SK-N-SH treated with all-trans-retinoic acid at 6 μM for 48 hours (cell line): ENCODE results near the gene RGS21.

Experiments
- ATAC-seq: fragments of 200-7000 bp; cut with Tn5 transposase; 3 replicates; pipeline ENCODE4 v1.9.1; 2020; ENCODE audit warnings: mild to moderate bottlenecking, moderate library complexity
- BACH2 ChIP-seq: fragments of 250-450 bp; sonication (Bioruptor Pico); IDR thresholded peaks from 2 replicates; pipeline ENCODE4 v1.9.0; 2021; ENCODE audit warnings: mild to moderate bottlenecking, borderline replicate concordance
- CSDC2 ChIP-seq: fragments of 250-450 bp; sonication (Bioruptor Pico); IDR thresholded peaks from 2 replicates; pipeline ENCODE4 v1.5.0; 2020; ENCODE audit warnings: mild to moderate bottlenecking, moderate library complexity
- ESRRG ChIP-seq: fragments of 250-450 bp; sonication (Bioruptor Pico); IDR thresholded peaks from 2 replicates; pipeline ENCODE4 v1.6.1; 2021; ENCODE audit warnings: mild to moderate bottlenecking
- GLIS3 ChIP-seq: fragments of 250-450 bp; sonication (Bioruptor Pico); IDR thresholded peaks from 2 replicates; pipeline ENCODE4 v1.5.0; 2020; ENCODE audit warnings: mild to moderate bottlenecking, moderate library complexity
- ISL1 ChIP-seq: fragments of 250-450 bp; sonication (Bioruptor Pico); IDR thresholded peaks from 2 replicates; pipeline ENCODE4 v2.1.2; 2022; ENCODE audit warnings: mild to moderate bottlenecking, moderate library complexity
- OSR1 ChIP-seq: fragments of 250-450 bp; sonication (Bioruptor Pico); IDR thresholded peaks from 2 replicates; pipeline ENCODE4 v1.8.0; 2022; ENCODE audit warnings: moderate library complexity, mild to moderate bottlenecking, inconsistent platforms
- PPARA ChIP-seq: fragments of 250-450 bp; sonication (Bioruptor Pico); IDR thresholded peaks from 2 replicates; pipeline ENCODE4 v1.5.0; 2020; ENCODE audit warnings: mild to moderate bottlenecking, borderline replicate concordance
- RARB ChIP-seq: fragments of 250-450 bp; sonication (Bioruptor Pico); IDR thresholded peaks from 2 replicates; pipeline ENCODE4 v1.8.0; 2021; ENCODE audit warnings: mild to moderate bottlenecking, moderate library complexity
- SNAI2 ChIP-seq: fragments of 250-450 bp; sonication (Bioruptor Pico); IDR thresholded peaks from 2 replicates; pipeline ENCODE4 v1.5.0; 2020; ENCODE audit warnings: mild to moderate bottlenecking, moderate library complexity
- TCF4 ChIP-seq: fragments of 250-450 bp; sonication (Bioruptor Pico); IDR thresholded peaks from 2 replicates; pipeline ENCODE4 v1.8.0; 2021; ENCODE audit warnings: mild to moderate bottlenecking, moderate library complexity, borderline replicate concordance
- TOX ChIP-seq: fragments of 250-450 bp; sonication (Bioruptor Pico); IDR thresholded peaks from 2 replicates; pipeline ENCODE4 v1.8.0; 2021; ENCODE audit warnings: mild to moderate bottlenecking, moderate library complexity, borderline replicate concordance
- ZC3H10 ChIP-seq: fragments of 250-450 bp; sonication (Bioruptor Pico); IDR thresholded peaks from 2 replicates; pipeline ENCODE4 v1.5.1; 2021; ENCODE audit warnings: mild to moderate bottlenecking, moderate library complexity
- ZFP3 ChIP-seq: fragments of 250-450 bp; sonication (Bioruptor Pico); IDR thresholded peaks from 2 replicates; pipeline ENCODE4 v1.5.0; 2020; ENCODE audit warnings: mild to moderate bottlenecking, moderate library complexity
- ZFP30 ChIP-seq: fragments of 450-650 bp; formaldehyde crosslinking; IDR thresholded peaks from 2 replicates; pipeline ENCODE4 v1.5.0; 2022; ENCODE audit warnings: mild to moderate bottlenecking, moderate library complexity
- ZNF70 ChIP-seq: fragments of 450-650 bp; formaldehyde crosslinking; IDR thresholded peaks from 2 replicates; pipeline ENCODE4 v1.5.0; 2020; ENCODE audit warnings: mild to moderate bottlenecking, moderate library complexity
- ZNF8 ChIP-seq: fragments of 450-650 bp; formaldehyde crosslinking; IDR thresholded peaks from 2 replicates; pipeline ENCODE4 v1.5.0; 2020; ENCODE audit warnings: mild to moderate bottlenecking, moderate library complexity
- TF ChIP-seq, protein P1 (sequence below): fragments of 250-450 bp; sonication (Bioruptor Pico); IDR thresholded peaks from 2 replicates; pipeline ENCODE4 v1.8.0; 2021; ENCODE audit warnings: low read depth, mild to moderate bottlenecking, moderate library complexity, borderline replicate concordance
- TF ChIP-seq, protein P2 (sequence below): fragments of 250-450 bp; sonication (Bioruptor Pico); IDR thresholded peaks from 2 replicates; pipeline ENCODE4 v1.5.0; 2020; ENCODE audit warnings: mild to moderate bottlenecking, moderate library complexity
- TF ChIP-seq, protein P3 (sequence below): fragments of 250-450 bp; sonication (Bioruptor Pico); IDR thresholded peaks from 2 replicates; pipeline ENCODE4 v1.5.1; 2020; ENCODE audit warnings: low read depth, mild to moderate bottlenecking, moderate library complexity
- TF ChIP-seq, protein P4 (sequence below): fragments of 250-450 bp; sonication (Bioruptor Pico); IDR thresholded peaks from 2 replicates; pipeline ENCODE4 v1.8.0; 2020; ENCODE audit warnings: mild to moderate bottlenecking, moderate library complexity, borderline replicate concordance

The RGS21 gene

DNA sequence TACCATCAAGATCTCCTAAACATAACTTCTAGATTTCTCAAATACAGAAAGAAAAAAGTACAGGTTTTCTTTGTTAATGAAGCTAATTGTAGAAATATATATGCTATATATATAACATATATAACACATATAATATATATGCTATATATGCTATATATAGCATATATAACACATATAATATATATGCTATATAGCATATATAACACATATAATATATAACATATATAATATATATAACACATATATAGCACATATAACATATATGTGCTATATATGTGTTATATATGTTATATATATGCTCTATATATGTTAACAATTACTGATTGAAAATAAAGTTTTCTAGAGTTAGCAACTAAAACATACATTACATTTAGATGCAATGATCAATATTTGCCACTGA, 34.8 kb downstream of the RGS21 start:
- no peak for TF ChIP-seq BACH2
- TF ChIP-seq ISL1 (CRISPR knock-in tag): no peak
- TF ChIP-seq CSDC2 (CRISPR knock-in tag): no peak
- TF ChIP-seq, all 23 proteins: peak for 0
- no peak for ATAC-seq

DNA sequence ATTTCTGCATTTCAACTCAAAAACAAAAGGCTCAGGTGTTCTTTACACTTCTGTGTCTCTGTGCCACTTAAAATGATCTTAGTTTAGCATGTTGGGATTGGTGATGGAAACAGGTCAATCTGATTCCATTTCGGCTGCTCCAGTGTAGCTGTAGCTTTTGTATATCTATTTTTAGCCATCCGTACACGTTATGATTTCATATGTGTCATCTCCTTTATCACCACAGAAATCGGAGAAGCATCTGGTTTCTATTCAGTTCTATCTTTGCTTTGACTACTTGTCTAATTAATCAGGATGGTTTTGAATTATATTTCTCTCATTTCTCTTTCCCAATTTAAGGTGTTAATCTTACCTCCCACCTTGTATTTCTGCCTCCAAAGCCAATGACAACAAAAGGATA, 41.1 kb downstream of the RGS21 start:
- ATAC-seq: no peak
- TF ChIP-seq, protein P1, sequence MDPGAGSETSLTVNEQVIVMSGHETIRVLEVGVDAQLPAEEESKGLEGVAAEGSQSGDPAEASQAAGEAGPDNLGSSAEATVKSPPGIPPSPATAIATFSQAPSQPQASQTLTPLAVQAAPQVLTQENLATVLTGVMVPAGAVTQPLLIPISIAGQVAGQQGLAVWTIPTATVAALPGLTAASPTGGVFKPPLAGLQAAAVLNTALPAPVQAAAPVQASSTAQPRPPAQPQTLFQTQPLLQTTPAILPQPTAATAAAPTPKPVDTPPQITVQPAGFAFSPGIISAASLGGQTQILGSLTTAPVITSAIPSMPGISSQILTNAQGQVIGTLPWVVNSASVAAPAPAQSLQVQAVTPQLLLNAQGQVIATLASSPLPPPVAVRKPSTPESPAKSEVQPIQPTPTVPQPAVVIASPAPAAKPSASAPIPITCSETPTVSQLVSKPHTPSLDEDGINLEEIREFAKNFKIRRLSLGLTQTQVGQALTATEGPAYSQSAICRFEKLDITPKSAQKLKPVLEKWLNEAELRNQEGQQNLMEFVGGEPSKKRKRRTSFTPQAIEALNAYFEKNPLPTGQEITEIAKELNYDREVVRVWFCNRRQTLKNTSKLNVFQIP (CRISPR knock-in tag): no peak
- TF ChIP-seq ZNF70 (CRISPR knock-in tag) (no peak), TOX (no peak), ESRRG (CRISPR knock-in tag) (no peak), ZFP30 (CRISPR knock-in tag) (no peak)

DNA sequence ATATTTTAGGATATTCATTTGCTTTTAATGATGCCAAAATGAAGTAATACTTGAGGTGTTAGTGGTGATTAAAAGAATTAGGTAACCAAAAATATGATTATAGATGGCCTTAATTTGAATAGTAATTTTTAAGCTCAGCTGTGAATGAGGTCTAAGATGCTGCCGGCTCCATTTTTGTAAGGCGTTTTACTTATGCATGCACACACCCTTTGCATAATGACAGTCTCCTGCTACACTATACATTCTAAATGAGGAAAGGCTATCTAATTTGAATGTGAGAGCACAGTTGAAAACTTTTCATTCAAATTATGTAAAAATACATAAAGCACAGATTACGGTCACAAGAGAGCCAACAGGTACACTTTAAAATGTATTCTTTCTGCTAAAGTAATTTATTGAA, 41.6 kb downstream of the RGS21 start:
- TF ChIP-seq CSDC2 (CRISPR knock-in tag) (no peak), ESRRG (CRISPR knock-in tag) (no peak), ZNF8 (CRISPR knock-in tag) (no peak), OSR1 (CRISPR knock-in tag) (no peak), PPARA (CRISPR knock-in tag) (no peak), ZC3H10 (CRISPR knock-in tag) (no peak), GLIS3 (CRISPR knock-in tag) (no peak)
- TF ChIP-seq, protein P2, sequence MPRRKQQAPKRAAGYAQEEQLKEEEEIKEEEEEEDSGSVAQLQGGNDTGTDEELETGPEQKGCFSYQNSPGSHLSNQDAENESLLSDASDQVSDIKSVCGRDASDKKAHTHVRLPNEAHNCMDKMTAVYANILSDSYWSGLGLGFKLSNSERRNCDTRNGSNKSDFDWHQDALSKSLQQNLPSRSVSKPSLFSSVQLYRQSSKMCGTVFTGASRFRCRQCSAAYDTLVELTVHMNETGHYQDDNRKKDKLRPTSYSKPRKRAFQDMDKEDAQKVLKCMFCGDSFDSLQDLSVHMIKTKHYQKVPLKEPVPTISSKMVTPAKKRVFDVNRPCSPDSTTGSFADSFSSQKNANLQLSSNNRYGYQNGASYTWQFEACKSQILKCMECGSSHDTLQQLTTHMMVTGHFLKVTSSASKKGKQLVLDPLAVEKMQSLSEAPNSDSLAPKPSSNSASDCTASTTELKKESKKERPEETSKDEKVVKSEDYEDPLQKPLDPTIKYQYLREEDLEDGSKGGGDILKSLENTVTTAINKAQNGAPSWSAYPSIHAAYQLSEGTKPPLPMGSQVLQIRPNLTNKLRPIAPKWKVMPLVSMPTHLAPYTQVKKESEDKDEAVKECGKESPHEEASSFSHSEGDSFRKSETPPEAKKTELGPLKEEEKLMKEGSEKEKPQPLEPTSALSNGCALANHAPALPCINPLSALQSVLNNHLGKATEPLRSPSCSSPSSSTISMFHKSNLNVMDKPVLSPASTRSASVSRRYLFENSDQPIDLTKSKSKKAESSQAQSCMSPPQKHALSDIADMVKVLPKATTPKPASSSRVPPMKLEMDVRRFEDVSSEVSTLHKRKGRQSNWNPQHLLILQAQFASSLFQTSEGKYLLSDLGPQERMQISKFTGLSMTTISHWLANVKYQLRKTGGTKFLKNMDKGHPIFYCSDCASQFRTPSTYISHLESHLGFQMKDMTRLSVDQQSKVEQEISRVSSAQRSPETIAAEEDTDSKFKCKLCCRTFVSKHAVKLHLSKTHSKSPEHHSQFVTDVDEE (CRISPR knock-in tag): no peak
- TF ChIP-seq, protein P3, sequence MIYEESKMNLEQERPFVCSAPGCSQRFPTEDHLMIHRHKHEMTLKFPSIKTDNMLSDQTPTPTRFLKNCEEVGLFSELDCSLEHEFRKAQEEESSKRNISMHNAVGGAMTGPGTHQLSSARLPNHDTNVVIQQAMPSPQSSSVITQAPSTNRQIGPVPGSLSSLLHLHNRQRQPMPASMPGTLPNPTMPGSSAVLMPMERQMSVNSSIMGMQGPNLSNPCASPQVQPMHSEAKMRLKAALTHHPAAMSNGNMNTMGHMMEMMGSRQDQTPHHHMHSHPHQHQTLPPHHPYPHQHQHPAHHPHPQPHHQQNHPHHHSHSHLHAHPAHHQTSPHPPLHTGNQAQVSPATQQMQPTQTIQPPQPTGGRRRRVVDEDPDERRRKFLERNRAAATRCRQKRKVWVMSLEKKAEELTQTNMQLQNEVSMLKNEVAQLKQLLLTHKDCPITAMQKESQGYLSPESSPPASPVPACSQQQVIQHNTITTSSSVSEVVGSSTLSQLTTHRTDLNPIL (CRISPR knock-in tag): no peak
- no peak for ATAC-seq

DNA sequence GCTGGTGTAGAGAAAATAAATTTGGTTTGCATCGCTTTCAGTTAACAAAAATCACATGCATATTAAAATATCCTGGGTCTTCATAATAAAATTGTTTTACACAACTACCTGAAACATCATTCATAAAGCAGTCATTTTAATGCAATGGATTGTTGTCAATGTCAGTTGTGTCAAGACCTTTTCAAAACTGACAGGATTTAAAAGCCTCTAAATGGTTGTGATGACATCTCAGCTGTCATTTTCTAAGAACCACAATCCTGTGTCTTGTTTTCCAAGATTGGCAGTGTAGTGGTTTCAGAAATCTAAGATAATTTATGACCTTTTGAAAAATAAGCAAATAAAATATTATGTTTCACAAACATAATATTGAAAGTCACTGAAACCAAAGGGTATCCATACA, 42.0 kb downstream of the RGS21 start:
- no peak for ATAC-seq
- TF ChIP-seq BACH2 (no peak), ZC3H10 (CRISPR knock-in tag) (no peak), ZFP3 (CRISPR knock-in tag) (no peak), ZNF8 (CRISPR knock-in tag) (no peak), PPARA (CRISPR knock-in tag) (no peak), SNAI2 (CRISPR knock-in tag) (no peak), TCF4 (CRISPR knock-in tag) (no peak), RARB (CRISPR knock-in tag) (no peak), ZNF70 (CRISPR knock-in tag) (no peak), ESRRG (CRISPR knock-in tag) (no peak), ZFP30 (CRISPR knock-in tag) (no peak), TOX (no peak)
- TF ChIP-seq, protein P3 (CRISPR knock-in tag): no peak
- TF ChIP-seq, protein P4, sequence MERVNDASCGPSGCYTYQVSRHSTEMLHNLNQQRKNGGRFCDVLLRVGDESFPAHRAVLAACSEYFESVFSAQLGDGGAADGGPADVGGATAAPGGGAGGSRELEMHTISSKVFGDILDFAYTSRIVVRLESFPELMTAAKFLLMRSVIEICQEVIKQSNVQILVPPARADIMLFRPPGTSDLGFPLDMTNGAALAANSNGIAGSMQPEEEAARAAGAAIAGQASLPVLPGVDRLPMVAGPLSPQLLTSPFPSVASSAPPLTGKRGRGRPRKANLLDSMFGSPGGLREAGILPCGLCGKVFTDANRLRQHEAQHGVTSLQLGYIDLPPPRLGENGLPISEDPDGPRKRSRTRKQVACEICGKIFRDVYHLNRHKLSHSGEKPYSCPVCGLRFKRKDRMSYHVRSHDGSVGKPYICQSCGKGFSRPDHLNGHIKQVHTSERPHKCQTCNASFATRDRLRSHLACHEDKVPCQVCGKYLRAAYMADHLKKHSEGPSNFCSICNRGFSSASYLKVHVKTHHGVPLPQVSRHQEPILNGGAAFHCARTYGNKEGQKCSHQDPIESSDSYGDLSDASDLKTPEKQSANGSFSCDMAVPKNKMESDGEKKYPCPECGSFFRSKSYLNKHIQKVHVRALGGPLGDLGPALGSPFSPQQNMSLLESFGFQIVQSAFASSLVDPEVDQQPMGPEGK (CRISPR knock-in tag): no peak
- TF ChIP-seq, all 23 proteins: peak for 0
